ENCODE results near the gene ABCC3. TPM values are rescaled to one million over a fixed set of nuclear protein-coding genes. Genes with fewer than 3 reads are reported as not detected.

ABCC3 gene
- total RNA-seq, 2 experiments from 2014 or later = not detected

GRCh38 chr17:50686494-50687199 is 52.0 kb downstream of the ABCC3 start:
- Mint-ChIP-seq H3K27me3 (peaks cover 8% of the 10 kb centered on the region), H3K27ac (no peak overlapping the region), H3K4me1 (no peaks in the 10 kb centered on the region), H3K9me3 (ENCODE audit: low read depth) (no peaks in the 10 kb centered on the region), H3K4me3 (no peak overlapping the region), H3K36me3 (no peaks in the 10 kb centered on the region)
- ATAC-seq (no peak), DNase-seq (no peak)
- CTCF ChIA-PET = interaction anchor here (1.1 kb wide), 1 partner anchor 8 kb away, joined by 3 read pairs; no protein-coding TSS in a partner anchor

GRCh38 chr17:50687200-50688066 is 52.8 kb downstream of the ABCC3 start:
- Mint-ChIP-seq H3K27me3 (peaks cover 2% of the 10 kb centered on the region), H3K4me1 (no peaks in the 10 kb centered on the region), H3K9me3 (ENCODE audit: low read depth) (no peaks in the 10 kb centered on the region), H3K27ac (no peak overlapping the region), H3K4me3 (no peak overlapping the region), H3K36me3 (no peaks in the 10 kb centered on the region)
- DNase-seq (no peak), ATAC-seq (no peak)
- CTCF ChIA-PET = interaction anchor here (0.9 kb wide), 1 partner anchor 57 kb away, joined by 3 read pairs; no protein-coding TSS in a partner anchor

GRCh38 chr17:50688245-50688644 is 53.6 kb downstream of the ABCC3 start:
- Mint-ChIP-seq H3K4me1 (no peaks in the 10 kb centered on the region), H3K27me3 (no peaks in the 10 kb centered on the region), H3K4me3 (no peak overlapping the region), H3K27ac (no peak overlapping the region), H3K36me3 (peaks cover under 1% of the 10 kb centered on the region), H3K9me3 (ENCODE audit: low read depth) (no peaks in the 10 kb centered on the region)
- CTCF ChIA-PET = interaction anchor here (0.9 kb wide), 1 partner anchor 58 kb away, joined by 3 read pairs; no protein-coding TSS in a partner anchor
- ATAC-seq = no peak
- DNase-seq = no peak

GRCh38 chr17:50689251-50689650 is 54.6 kb downstream of the ABCC3 start:
- H3K9me3 Mint-ChIP-seq (ENCODE audit: low read depth) = no peaks in the 10 kb centered on the region
- no peak overlapping the region for H3K27ac Mint-ChIP-seq
- DNase-seq (no peak), ATAC-seq (no peak)
- no peaks in the 10 kb centered on the region for H3K4me1 Mint-ChIP-seq
- H3K27me3 Mint-ChIP-seq = no peaks in the 10 kb centered on the region
- CTCF ChIA-PET = no interaction called here
- H3K4me3 Mint-ChIP-seq = no peak overlapping the region
- H3K36me3 Mint-ChIP-seq = peaks cover 4% of the 10 kb centered on the region

- Mint-ChIP-seq H3K36me3 (peaks cover 9% of the 10 kb centered on the region), H3K27ac (no peak overlapping the region), H3K27me3 (no peaks in the 10 kb centered on the region), H3K9me3 (ENCODE audit: low read depth) (no peaks in the 10 kb centered on the region), H3K4me3 (no peak overlapping the region), H3K4me1 (no peaks in the 10 kb centered on the region)
- CTCF ChIA-PET = no interaction called here
- DNase-seq = no peak
- no peak for ATAC-seq
Measured at GRCh38 chr17:50689956-50690886, 55.5 kb downstream of the ABCC3 start.

- Mint-ChIP-seq H3K27ac (no peak overlapping the region), H3K4me3 (no peak overlapping the region), H3K36me3 (peaks cover 17% of the 10 kb centered on the region), H3K27me3 (no peaks in the 10 kb centered on the region), H3K4me1 (no peaks in the 10 kb centered on the region), H3K9me3 (ENCODE audit: low read depth) (no peaks in the 10 kb centered on the region)
- ATAC-seq = no peak
- no peak for DNase-seq
- CTCF ChIA-PET = interaction anchor here (0.5 to 0.6 kb wide), 2 partner anchors 15 to 60 kb away, joined by 3 read pairs; no protein-coding TSS in a partner anchor
Measured at GRCh38 chr17:50690887-50691549, 56.3 kb downstream of the ABCC3 start.

GRCh38 chr17:50691550-50692447 is 57.1 kb downstream of the ABCC3 start:
- no peaks in the 10 kb centered on the region for H3K9me3 Mint-ChIP-seq (ENCODE audit: low read depth)
- no peak overlapping the region for H3K27ac Mint-ChIP-seq
- no peak overlapping the region for H3K4me3 Mint-ChIP-seq
- H3K4me1 Mint-ChIP-seq = peaks cover under 1% of the 10 kb centered on the region
- no peaks in the 10 kb centered on the region for H3K27me3 Mint-ChIP-seq
- ATAC-seq = no peak
- no peak for DNase-seq
- H3K36me3 Mint-ChIP-seq = peaks cover 23% of the 10 kb centered on the region
- CTCF ChIA-PET = interaction anchor here (0.5 to 0.6 kb wide), 2 partner anchors 15 to 61 kb away, joined by 3 read pairs; no protein-coding TSS in a partner anchor

GRCh38 chr17:50692448-50693035 is 57.9 kb downstream of the ABCC3 start:
- CTCF ChIA-PET = interaction anchor here (3.8 kb wide), 1 partner anchor 62 kb away, joined by 15 read pairs; no protein-coding TSS in a partner anchor
- ATAC-seq = no peak
- no peak for DNase-seq

GRCh38 chr17:50693036-50693682 is 58.5 kb downstream of the ABCC3 start:
- Mint-ChIP-seq H3K9me3 (ENCODE audit: low read depth) (no peaks in the 10 kb centered on the region), H3K4me3 (no peak overlapping the region), H3K27me3 (no peaks in the 10 kb centered on the region), H3K27ac (no peak overlapping the region), H3K36me3 (peaks cover 30% of the 10 kb centered on the region), H3K4me1 (peaks cover 13% of the 10 kb centered on the region)
- CTCF ChIA-PET = interaction anchor here (3.8 kb wide), 1 partner anchor 62 kb away, joined by 15 read pairs; no protein-coding TSS in a partner anchor
- ATAC-seq (no peak), DNase-seq (no peak)

More at GRCh38 chr17:50692448-50693035, 57.9 kb downstream of the ABCC3 start:
- Mint-ChIP-seq H3K27me3 (no peaks in the 10 kb centered on the region), H3K4me1 (peaks cover 8% of the 10 kb centered on the region), H3K36me3 (peaks cover 29% of the 10 kb centered on the region), H3K4me3 (no peak overlapping the region), H3K27ac (no peak overlapping the region), H3K9me3 (ENCODE audit: low read depth) (no peaks in the 10 kb centered on the region)

- peak overlapping the region; percentile 14 for H3K27ac Mint-ChIP-seq
- H3K4me1 Mint-ChIP-seq = peaks cover 20% of the 10 kb centered on the region
- no peak for DNase-seq
- no peaks in the 10 kb centered on the region for H3K27me3 Mint-ChIP-seq
- H3K9me3 Mint-ChIP-seq (ENCODE audit: low read depth) = no peaks in the 10 kb centered on the region
- no peak overlapping the region for H3K4me3 Mint-ChIP-seq
- CTCF ChIA-PET = interaction anchor here (0.7 to 3.8 kb wide), 6 partner anchors 65 to 275 kb away, joined by 3 to 15 read pairs (median 4); partner anchors contain the start of gene SPATA20
- ATAC-seq = no peak
- peaks cover 45% of the 10 kb centered on the region for H3K36me3 Mint-ChIP-seq
Measured at GRCh38 chr17:50696365-50696879, 61.7 kb downstream of the ABCC3 start.

GRCh38 chr17:50697062-50697461 is 62.4 kb downstream of the ABCC3 start:
- no peaks in the 10 kb centered on the region for H3K9me3 Mint-ChIP-seq (ENCODE audit: low read depth)
- H3K27me3 Mint-ChIP-seq = no peaks in the 10 kb centered on the region
- peaks cover 22% of the 10 kb centered on the region for H3K4me1 Mint-ChIP-seq
- ATAC-seq = no peak
- peak overlapping the region; percentile 14 for H3K27ac Mint-ChIP-seq
- no peak for DNase-seq
- H3K36me3 Mint-ChIP-seq = peaks cover 47% of the 10 kb centered on the region
- CTCF ChIA-PET = interaction anchor here (0.7 to 3.5 kb wide), 8 partner anchors 12 to 275 kb away, joined by 3 to 13 read pairs (median 3); partner anchors contain the start of gene SPATA20
- no peak overlapping the region for H3K4me3 Mint-ChIP-seq
